K562 (cell line): ENCODE measurements around the gene AMFR. TPM values are rescaled to one million over a fixed set of nuclear protein-coding genes. Genes with fewer than 3 reads are reported as not detected.

ENCODE experiments used
- ASH1L ChIP-seq: fragments of 450-650 bp; IDR thresholded peaks from 2 replicates; pipeline ENCODE4 v1.6.1; 2018; ENCODE audit warnings: borderline replicate concordance, mild to moderate bottlenecking, low read depth; ENCODE audit not compliant: partially characterized antibody
- HDGF ChIP-seq: fragments of 450-650 bp; IDR thresholded peaks from 2 replicates; pipeline ENCODE4 v1.6.1; 2016
- HIVEP1 ChIP-seq: fragments of 250-450 bp; sonication (Bioruptor Pico); IDR thresholded peaks from 2 replicates; pipeline ENCODE4 v1.4.0; 2020; ENCODE audit warnings: mild to moderate bottlenecking
- KLF13 ChIP-seq: fragments of 450-650 bp; IDR thresholded peaks from 2 replicates; pipeline ENCODE4 v1.6.1; 2016; ENCODE audit warnings: missing genetic modification characterization, low read depth, mild to moderate bottlenecking, missing compliant biosample characterization, moderate library complexity, borderline replicate concordance
- L3MBTL2 ChIP-seq: fragments of 450-650 bp; IDR thresholded peaks from 2 replicates; pipeline ENCODE4 v1.6.1; 2016; ENCODE audit warnings: mild to moderate bottlenecking, moderate library complexity
- MAFK ChIP-seq: IDR thresholded peaks from 2 replicates; pipeline ENCODE4 v1.6.1; 2011; ENCODE audit warnings: low read length, improper control_type of control experiment
- MCM7 ChIP-seq, 2 experiments: fragments of 450-650 bp; IDR thresholded peaks; 2 replicates each; pipeline ENCODE4 v1.6.1; 2016 to 2018
- MYNN ChIP-seq, 2 experiments: sonication (generic); formaldehyde crosslinking in 1 of 2; IDR thresholded peaks; 2 replicates each; pipeline versions ENCODE4 v1.5.0 to v1.6.1; 2016 to 2020; ENCODE audit warnings: antibody characterized with exemption in 1 of 2, missing genetic modification reagents in 1 of 2
- NR4A1 ChIP-seq, 2 experiments: fragments of 250-450 bp in 1 of 2; fragments of 450-650 bp in 1 of 2; sonication (Bioruptor Pico) in 1 of 2; IDR thresholded peaks; 2 replicates each; pipeline versions ENCODE4 v1.4.0 to v1.6.1; 2016 to 2020; ENCODE audit warnings: mild to moderate bottlenecking in 2 of 2, missing compliant biosample characterization in 1 of 2, missing genetic modification characterization in 1 of 2, moderate library complexity in 1 of 2
- PHF21A ChIP-seq: fragments of 450-650 bp; IDR thresholded peaks from 2 replicates; pipeline ENCODE4 v1.6.1; 2017; ENCODE audit warnings: low read depth, borderline replicate concordance
- TAF9B ChIP-seq: fragments of 450-650 bp; IDR thresholded peaks from 2 replicates; pipeline ENCODE4 v1.6.1; 2018; ENCODE audit warnings: mild to moderate bottlenecking; ENCODE audit not compliant: partially characterized antibody
- YY1 ChIP-seq, 3 experiments: IDR thresholded peaks; 2 replicates each; pipeline ENCODE4 v1.6.1; 2011; ENCODE audit warnings: low read length in 2 of 3, mild to moderate bottlenecking in 2 of 3, moderate library complexity in 2 of 3, borderline replicate concordance in 1 of 3, control low read depth in 1 of 3, low read depth in 1 of 3; ENCODE audit not compliant: insufficient read depth in 3 of 3, insufficient replicate concordance in 2 of 3, control insufficient read depth in 1 of 3, insufficient read length in 1 of 3; ENCODE audit errors: extremely low read depth in 1 of 3
- ZNF134 ChIP-seq: fragments of 250-450 bp; sonication (Bioruptor Pico); conservative IDR thresholded peaks from 2 replicates; pipeline ENCODE4 v1.4.0; 2020
- ZNF253 ChIP-seq: fragments of 250-450 bp; sonication (Bioruptor Pico); conservative IDR thresholded peaks from 2 replicates; pipeline ENCODE4 v1.6.1; 2021; ENCODE audit warnings: mild to moderate bottlenecking
- polyA plus RNA-seq, 8 experiments: library from polyadenylated mRNA; depleted of rRNA in 4 of 8; stranded (reverse) in 5 of 8; unstranded in 3 of 8; fragments of >200 nt; fragmentation: Nextera tagmentation in 2 of 8; fragmentation: Illumina TruSeq in 1 of 8; extraction: Ambion mirVana in 2 of 8; extraction: Trizol in 1 of 8; gene quantifications; 2 replicates each; pipeline versions ENCODE4 v1.2.1 to v1.2.3, GENCODE V29; 2011 to 2014; ENCODE audit warnings: inconsistent platforms in 1 of 8, missing spikeins in 1 of 8
- total RNA-seq, 7 experiments: library from RNA; depleted of rRNA in 6 of 7; stranded (reverse); fragments of >200 nt in 6 of 7; fragmentation: Illumina TruSeq in 2 of 7; extraction: Trizol in 2 of 7; gene quantifications; 2 replicates each; pipeline versions ENCODE4 v1.2.1 to v1.2.3, GENCODE V29; 2011 to 2021; ENCODE audit warnings: low replicate concordance in 1 of 7
- TF ChIP-seq, protein P1 (sequence below): sonication (generic); formaldehyde crosslinking; IDR thresholded peaks from 2 replicates; pipeline ENCODE4 v1.8.0; 2022; ENCODE audit warnings: missing genetic modification reagents, mild to moderate bottlenecking, borderline replicate concordance
- TF ChIP-seq, protein P2 (sequence below), 2 experiments: fragments of 450-650 bp in 1 of 2; sonication (generic) in 1 of 2; formaldehyde crosslinking; conservative IDR thresholded peaks; 2 replicates each; pipeline versions ENCODE4 v1.4.0 to v1.8.1; 2020 to 2022; ENCODE audit warnings: mild to moderate bottlenecking in 1 of 2, missing genetic modification reagents in 1 of 2
- TF ChIP-seq, protein P3 (sequence below): fragments of 450-650 bp; formaldehyde crosslinking; IDR thresholded peaks from 2 replicates; pipeline ENCODE4 v1.4.0; 2022; ENCODE audit warnings: missing genetic modification characterization
- TF ChIP-seq, protein P4 (sequence below): fragments of 450-650 bp; conservative IDR thresholded peaks from 2 replicates; pipeline ENCODE4 v1.6.1; 2016; ENCODE audit warnings: missing genetic modification characterization, low read depth, mild to moderate bottlenecking, missing compliant biosample characterization, moderate library complexity
- TF ChIP-seq, protein P5 (sequence below): fragments of 250-450 bp; sonication (Bioruptor Pico); IDR thresholded peaks from 2 replicates; pipeline ENCODE4 v1.5.0; 2020; ENCODE audit warnings: mild to moderate bottlenecking

AMFR gene
- total and polyA plus RNA-seq, 9 of the 15 experiments (the other 6 are each of a cell fraction or from before 2014, with no cell fraction given): 15.6 to 113 (median 58.4) TPM

DNA sequence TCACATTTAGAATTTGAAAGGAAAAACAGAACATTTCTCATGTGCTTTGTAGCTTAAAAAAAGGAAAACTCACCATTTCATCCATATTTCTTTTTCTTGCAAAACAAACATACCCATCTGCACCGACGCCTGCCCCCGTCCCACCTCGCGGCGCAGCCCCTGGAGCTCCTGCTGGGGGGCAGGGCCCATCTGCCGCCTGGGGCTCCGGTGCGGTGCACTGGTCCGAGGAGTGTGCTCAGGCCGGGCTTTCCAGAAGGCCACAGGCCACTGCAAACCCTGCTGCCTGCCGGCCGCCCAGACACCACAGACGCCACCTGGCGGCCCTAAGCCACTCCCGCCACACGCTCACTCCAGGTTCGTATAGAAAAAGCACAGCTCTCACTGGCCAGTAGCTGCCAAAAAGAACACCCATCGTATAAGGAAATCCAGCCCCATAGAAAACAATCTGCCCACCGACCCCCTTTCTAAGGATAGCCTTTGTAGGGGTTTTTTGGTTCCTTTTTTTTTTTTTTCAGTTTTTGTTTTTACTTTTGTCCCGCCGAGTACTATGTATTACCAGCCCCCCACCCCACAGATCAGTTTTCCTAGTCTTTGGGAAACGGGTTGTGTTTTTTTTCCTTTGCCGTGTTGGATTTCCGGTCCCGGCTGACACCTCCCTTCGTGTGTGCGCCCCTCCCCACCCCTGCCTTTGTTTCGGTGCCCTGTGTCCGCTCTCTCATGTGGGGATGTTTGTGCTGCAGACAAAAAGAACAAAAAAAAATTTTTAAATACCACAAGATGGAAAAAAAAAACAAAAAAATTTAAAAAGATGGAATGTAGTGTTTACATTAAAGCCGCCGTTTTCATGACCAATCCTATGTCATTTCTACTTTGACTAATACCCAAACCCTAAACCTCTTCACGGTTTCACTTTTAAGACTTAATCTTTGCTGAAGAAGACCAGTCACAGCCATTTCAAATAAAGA is 68.8 kb downstream of the AMFR start (continued):
- TF ChIP-seq, protein P1, sequence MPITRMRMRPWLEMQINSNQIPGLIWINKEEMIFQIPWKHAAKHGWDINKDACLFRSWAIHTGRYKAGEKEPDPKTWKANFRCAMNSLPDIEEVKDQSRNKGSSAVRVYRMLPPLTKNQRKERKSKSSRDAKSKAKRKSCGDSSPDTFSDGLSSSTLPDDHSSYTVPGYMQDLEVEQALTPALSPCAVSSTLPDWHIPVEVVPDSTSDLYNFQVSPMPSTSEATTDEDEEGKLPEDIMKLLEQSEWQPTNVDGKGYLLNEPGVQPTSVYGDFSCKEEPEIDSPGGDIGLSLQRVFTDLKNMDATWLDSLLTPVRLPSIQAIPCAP: no peak
- TF ChIP-seq HDGF (no peak), ZNF253 (no peak), L3MBTL2 (peak; percentile 56; the same call in 1 of the 2 replicates), MYNN (IDR thresholded peaks at IDR 0.05) (no peak), MYNN (CRISPR knock-in tag; IDR thresholded peaks at IDR 0.05) (no peak), PHF21A (0 out of 2 replicates have a peak, but pooled peaks have one; percentile 64), ZNF134 (CRISPR knock-in tag) (no peak), NR4A1 (CRISPR knock-in tag; IDR thresholded peaks at IDR 0.05) (no peak), NR4A1 (tag; IDR thresholded peaks at IDR 0.05) (no peak), ASH1L (no peak), TAF9B (no peak), HIVEP1 (CRISPR knock-in tag) (no peak), MAFK (no peak), YY1 (IDR thresholded peaks at IDR 0.05; ENCODE audit: borderline replicate concordance in 1 of 3, control insufficient read depth in 1 of 3, extremely low read depth in 1 of 3, insufficient read depth in 3 of 3, insufficient read length in 1 of 3, insufficient replicate concordance in 2 of 3, low read depth in 1 of 3, low read length in 2 of 3) (peak in 1 of 3 experiments; percentile 56), KLF13 (tag) (0 out of 2 replicates have a peak, but pooled peaks have one; percentile 23), MCM7 (IDR thresholded peaks at IDR 0.05) (no peak)
- TF ChIP-seq, protein P2, sequence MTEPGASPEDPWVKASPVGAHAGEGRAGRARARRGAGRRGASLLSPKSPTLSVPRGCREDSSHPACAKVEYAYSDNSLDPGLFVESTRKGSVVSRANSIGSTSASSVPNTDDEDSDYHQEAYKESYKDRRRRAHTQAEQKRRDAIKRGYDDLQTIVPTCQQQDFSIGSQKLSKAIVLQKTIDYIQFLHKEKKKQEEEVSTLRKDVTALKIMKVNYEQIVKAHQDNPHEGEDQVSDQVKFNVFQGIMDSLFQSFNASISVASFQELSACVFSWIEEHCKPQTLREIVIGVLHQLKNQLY (CRISPR knock-in tag; conservative IDR thresholded peaks at IDR 0.05): no peak
- TF ChIP-seq, protein P3, sequence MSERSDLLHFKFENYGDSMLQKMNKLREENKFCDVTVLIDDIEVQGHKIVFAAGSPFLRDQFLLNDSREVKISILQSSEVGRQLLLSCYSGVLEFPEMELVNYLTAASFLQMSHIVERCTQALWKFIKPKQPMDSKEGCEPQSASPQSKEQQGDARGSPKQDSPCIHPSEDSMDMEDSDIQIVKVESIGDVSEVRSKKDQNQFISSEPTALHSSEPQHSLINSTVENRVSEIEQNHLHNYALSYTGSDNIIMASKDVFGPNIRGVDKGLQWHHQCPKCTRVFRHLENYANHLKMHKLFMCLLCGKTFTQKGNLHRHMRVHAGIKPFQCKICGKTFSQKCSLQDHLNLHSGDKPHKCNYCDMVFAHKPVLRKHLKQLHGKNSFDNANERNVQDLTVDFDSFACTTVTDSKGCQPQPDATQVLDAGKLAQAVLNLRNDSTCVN (CRISPR knock-in tag): no peak
- TF ChIP-seq, protein P4, sequence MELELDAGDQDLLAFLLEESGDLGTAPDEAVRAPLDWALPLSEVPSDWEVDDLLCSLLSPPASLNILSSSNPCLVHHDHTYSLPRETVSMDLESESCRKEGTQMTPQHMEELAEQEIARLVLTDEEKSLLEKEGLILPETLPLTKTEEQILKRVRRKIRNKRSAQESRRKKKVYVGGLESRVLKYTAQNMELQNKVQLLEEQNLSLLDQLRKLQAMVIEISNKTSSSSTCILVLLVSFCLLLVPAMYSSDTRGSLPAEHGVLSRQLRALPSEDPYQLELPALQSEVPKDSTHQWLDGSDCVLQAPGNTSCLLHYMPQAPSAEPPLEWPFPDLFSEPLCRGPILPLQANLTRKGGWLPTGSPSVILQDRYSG (tag): no peak
- TF ChIP-seq, protein P5, sequence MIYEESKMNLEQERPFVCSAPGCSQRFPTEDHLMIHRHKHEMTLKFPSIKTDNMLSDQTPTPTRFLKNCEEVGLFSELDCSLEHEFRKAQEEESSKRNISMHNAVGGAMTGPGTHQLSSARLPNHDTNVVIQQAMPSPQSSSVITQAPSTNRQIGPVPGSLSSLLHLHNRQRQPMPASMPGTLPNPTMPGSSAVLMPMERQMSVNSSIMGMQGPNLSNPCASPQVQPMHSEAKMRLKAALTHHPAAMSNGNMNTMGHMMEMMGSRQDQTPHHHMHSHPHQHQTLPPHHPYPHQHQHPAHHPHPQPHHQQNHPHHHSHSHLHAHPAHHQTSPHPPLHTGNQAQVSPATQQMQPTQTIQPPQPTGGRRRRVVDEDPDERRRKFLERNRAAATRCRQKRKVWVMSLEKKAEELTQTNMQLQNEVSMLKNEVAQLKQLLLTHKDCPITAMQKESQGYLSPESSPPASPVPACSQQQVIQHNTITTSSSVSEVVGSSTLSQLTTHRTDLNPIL (CRISPR knock-in tag): no peak
